HG03095 (cell line): ENCODE measurements around the gene YIF1A.
"Not testable (repeated sequence)": the region's sequence is repeated elsewhere in the genome, so short reads cannot be mapped to it uniquely, and the experiment has no call there.

Experiments
- ATAC-seq: cut with Tn5 transposase; IDR thresholded peaks from one replicate; pipeline ENCODE4 v1.9.1; 2021; ENCODE audit warnings: moderate library complexity; ENCODE audit not compliant: unreplicated experiment

The YIF1A gene

DNA sequence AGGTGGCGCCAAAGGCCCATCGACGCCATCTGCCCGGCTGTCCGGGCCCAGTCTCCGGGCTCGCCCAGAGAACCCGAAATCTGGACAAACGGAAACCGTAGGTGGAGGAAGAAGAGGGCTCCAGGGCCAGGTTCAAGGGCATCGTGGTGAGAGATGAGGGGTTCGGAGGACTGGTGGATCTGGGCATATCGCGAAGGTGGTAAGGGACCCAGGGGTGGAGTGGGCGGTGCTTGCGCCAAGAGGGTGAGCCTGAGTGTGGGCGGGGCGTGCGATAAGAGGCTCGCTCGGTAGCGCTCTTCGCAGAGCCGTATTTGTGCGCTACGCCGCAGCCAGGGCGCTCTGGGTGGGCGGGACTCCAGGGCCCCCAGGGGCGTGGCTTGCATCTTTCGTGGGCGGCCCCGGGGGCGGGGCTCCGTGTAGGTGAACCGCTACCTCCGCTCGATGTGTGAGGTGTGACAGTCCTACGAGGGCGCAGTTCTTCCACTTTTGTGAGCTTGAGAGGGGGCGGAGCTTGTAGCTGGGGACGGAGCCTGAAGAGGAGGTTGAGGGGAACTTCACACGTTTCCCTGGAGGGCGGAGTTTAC is 23.1 kb upstream of the YIF1A start:
- ATAC-seq, result peak; percentile 55

DNA sequence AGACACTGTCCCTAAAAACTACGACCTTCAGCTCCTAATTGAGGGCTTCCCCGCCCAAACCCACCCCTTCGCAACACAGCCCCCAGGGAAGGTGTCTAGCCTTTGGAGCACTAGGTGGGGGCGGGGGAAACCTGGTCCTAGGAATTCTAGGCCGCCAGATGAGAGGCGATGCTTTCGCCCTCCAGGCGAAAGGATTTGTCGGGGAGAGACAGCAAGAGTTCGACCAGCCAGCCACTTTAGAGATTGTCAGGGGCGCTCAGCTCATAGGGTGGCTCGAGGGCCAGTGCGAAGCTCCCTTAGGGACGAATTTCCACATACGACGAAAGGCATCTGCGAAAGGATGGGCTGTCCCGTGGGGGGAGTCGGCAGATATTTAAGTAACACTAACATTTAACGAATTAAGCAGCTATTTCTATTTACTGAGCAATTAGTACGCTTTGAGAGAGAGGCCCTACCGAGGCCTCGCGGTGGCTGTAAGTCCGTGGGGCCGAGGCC is 22.6 kb upstream of the YIF1A start:
- no peak for ATAC-seq

DNA sequence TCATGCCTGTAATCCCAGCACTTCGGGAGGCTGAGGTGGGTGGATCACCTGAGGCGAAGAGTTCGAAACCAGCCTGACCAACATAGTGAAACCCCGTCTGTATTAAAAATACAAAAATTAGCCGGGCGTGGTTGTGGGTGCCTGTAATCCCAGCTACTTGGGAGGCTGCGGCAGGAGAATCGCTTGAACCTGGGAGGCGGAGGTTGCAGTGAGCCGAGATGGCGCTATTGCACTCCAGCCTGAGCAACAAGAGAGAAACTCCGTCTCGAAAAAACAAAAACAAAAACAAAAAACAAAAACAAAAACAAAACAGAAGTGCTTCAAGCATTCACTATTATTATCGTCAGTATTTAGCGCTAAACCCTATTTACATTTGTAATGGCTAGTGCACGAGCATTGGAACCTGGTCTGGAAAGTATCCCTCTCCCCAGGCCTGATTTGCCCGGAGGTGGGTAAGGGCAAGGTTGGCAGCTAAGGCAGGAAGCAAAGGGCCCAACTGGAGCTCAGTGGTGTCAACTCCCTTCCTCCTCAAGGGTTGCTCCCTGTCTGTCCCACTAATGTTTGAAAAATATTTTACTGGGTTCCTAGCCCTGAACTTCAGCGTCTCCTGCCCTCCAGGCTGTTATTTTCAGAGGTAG is 22.0 kb upstream of the YIF1A start:
- not testable (repeated sequence) for ATAC-seq

DNA sequence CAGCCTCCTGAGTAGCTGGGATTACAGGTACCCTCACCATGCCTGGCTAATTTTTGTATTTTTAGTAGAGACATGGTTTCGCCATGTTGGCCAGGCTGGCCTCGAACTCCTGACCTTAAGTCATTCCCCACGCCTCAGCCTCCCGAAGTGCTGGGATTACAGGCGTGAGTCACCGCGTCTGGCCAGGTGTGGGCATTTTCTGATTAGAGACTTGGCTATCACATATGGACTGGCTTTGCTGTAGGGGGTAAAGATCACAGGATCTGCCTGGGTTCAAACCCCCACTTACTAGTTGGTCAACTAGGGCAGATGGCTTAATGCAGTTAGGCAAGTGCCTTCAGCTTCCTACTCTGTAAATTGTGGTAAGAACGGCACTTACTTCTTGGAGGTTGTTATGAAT is 21.4 kb upstream of the YIF1A start:
- no peak for ATAC-seq

GRCh38 chr11:66309475-66309874 is 20.5 kb upstream of the YIF1A start:
- no peak for ATAC-seq

DNA sequence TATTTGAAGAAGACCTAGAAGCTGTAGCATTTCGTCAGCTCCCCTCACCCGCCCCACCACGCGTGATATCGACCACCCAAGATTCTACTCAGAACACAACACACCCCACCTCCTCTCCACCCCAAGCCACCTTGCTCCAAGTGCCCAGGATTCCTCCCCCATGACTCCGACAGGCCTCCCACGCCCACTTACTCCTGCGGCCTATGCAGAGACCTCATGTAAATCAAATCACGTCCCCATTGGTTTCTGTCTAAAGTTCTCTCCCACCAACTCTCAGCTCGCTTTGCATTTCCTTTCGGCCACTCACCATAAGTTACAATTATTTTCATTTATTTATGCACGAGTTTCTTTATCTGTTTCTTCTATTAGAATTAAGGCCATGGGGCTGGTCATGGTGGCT is 13.7 kb upstream of the YIF1A start:
- no peak for ATAC-seq

- ATAC-seq, result no peak
Observed at GRCh38 chr11:66299186-66299585, 10.2 kb upstream of the YIF1A start.

- ATAC-seq, result no peak
Observed at GRCh38 chr11:66297610-66298009, 8.7 kb upstream of the YIF1A start.

- ATAC-seq, result no peak
Observed at GRCh38 chr11:66294626-66295620, 6.0 kb upstream of the YIF1A start.

DNA sequence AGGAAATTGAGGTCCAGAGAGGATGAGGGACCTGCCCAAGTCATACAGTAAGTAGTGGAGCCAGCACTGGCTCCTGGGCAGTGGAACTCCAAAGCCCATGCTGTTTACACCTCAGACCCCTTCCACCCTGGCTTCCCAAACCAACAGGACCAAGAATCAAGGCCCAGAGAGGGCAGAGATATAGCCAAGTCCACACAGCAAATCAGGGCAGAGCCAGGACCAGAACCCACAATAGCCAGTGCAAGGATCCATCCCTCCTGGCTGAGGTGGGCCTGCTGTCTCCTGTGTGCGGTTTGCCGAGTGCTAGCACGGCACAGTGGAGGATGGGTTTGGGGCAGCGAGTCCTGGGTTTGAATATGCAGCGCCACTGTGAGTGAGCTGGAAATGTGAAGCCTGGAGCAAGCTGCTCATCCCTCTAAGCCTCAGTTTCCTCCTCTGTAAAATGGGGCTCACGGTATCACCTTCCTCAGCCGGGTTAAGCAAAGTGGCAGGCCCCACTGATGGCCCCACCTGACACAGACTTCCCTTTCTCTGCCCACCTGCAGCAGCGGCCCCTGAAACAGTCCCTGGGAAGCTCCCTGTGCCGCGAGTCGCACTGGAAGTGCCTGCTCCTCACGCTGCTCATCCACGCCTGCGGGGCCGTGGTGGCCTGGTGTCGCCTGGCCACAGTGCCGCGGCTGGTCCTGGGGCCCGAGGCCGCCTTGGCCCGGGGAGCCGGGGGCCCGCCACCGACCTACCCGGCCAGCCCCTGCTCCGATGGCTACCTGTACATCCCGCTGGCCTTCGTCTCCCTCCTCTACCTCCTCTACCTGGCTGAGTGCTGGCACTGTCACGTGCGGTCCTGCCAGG is 5.1 kb upstream of the YIF1A start:
- no peak for ATAC-seq

DNA sequence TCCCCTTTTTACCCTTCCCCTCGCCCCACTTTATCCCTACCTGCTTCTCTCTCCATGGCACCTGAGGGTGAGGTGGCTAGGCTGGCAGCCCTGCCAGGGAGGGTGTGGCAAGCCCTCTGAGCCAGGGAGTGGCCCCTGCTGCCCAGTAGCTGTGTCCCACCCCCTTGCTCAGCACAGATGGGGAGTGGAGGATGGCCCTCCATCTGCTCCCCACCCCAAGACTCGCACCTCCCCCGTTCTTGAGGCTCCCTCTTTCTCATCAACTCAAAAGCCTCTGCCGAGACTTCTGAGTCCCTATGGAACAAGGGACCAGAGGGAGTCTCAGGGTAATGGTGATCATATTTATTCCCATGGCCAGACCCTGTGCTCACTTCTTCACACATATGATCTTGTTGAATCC is 4.4 kb upstream of the YIF1A start:
- no peak for ATAC-seq

- ATAC-seq, result no peak
Observed at GRCh38 chr11:66292543-66293332, 3.8 kb upstream of the YIF1A start.

DNA sequence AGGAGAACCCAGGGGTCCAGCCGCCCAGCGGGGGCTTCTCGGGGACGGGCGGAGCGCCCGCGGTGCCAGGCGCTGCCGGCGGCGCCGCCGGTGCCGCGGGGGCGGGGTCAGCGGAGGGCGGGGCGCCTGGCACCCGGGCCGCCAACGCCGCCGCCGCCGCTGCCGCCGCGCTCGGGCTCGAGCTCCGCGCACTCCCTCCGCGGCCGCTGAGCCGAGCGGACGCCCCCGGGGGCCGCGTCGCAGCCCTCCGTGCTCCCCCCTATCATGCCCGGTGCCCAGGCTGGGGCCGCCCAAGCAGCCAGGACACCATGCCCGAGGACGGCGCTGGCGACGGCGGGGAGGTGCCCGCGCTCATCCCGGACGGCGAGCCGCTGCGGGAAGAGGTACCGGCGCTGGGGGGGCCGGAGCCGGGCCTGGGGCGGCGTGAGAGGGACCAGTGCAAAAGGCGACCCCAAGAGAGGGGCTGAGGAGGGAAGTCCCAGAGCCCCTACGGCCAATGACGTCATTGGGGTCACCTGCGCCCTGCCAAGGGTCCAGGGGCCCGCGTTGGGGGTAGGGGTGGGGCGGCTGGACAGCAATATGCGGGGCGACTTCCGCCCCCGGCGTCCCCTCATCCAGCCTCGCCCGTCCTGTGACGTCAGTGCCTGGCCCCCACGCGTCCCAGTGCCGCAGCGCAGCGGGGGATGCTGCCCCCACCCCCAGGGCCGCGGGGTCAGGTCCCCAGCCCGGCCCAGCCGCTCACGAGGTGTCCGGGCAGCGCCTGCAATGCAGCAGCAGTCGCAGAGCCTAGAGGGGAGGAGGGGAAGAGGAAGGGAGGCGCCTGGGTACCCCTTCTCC is 3.0 kb upstream of the YIF1A start, which contains the start of gene TMEM151A:
TMEM151A (plus strand) TSS at position 189 of the 837 bp plus-strand sequence; CDS start at position 309, 120 bp downstream.
- ATAC-seq, result no peak

DNA sequence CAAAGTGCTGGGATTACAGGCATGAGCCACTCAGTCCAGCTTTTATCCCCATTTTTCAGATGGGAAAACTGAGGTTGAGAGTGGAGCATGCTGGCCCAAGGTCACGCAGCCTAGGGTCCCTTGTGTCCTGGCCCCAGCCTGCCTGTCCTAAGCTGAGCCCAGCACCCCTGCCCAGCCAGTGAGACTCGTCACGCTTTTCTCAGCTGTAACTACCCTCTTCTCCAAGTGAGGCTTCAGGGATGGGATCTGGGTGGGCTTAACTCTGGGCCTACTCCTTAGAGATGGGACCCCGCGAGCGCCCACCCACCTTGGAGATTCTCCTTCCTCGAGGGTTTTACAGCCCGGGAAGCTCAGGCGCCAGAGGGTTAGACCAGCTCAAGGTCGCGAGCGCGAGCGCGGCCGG is 2.4 kb upstream of the YIF1A start:
- no peak for ATAC-seq

DNA sequence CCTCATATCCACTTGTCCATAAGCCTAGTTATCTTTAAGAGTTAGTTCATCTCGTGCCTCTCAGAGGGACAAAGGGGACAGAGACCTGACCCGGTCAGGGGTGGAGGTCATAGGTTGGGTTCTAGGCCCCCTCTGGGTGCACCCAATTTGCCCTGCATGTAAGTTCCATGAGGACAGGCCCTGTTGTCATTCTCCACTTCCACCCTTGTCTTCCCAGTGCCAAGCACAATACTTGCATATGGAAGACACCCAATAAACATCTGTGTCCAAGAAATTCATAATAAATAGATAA is 1.3 kb upstream of the YIF1A start:
- no peak for ATAC-seq

DNA sequence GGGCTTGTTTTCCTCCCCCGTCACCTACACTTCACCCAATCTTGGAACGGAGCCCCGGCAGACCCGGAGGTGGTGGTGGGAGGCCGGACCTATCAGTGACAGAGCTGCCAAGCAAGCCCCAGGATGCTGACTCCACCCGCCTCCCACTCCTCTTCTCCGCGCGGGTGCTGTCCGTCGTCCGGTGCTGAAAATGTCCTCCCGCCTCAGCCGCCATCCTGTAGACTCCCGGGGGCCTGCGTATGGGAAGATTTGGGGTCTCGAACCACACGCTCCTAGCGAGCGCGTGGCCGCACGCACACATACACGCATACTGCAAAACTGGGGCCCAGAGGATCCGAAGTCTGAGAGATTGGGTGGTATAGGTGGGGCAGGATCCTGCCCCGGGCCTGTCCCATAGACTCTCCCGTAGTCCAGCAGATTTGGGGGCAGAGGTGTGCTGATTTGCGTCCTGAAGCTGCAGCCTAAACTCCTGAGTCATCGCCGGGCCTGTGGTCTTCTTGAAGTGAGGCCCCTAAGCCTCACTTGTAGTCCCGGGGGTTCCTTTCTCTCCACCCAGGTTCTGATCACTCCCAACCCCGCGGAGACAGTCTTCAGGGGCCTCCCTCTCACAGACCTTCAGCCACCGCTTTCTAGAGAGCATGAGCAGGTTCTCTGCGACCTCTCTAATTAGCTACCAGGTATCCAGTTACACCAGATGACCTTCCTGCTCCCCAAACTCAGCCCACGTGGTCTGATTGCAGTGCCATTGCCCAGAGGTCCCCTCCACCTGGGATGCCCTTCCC is 796 bp upstream of the YIF1A start:
- peak; percentile 26 for ATAC-seq

DNA sequence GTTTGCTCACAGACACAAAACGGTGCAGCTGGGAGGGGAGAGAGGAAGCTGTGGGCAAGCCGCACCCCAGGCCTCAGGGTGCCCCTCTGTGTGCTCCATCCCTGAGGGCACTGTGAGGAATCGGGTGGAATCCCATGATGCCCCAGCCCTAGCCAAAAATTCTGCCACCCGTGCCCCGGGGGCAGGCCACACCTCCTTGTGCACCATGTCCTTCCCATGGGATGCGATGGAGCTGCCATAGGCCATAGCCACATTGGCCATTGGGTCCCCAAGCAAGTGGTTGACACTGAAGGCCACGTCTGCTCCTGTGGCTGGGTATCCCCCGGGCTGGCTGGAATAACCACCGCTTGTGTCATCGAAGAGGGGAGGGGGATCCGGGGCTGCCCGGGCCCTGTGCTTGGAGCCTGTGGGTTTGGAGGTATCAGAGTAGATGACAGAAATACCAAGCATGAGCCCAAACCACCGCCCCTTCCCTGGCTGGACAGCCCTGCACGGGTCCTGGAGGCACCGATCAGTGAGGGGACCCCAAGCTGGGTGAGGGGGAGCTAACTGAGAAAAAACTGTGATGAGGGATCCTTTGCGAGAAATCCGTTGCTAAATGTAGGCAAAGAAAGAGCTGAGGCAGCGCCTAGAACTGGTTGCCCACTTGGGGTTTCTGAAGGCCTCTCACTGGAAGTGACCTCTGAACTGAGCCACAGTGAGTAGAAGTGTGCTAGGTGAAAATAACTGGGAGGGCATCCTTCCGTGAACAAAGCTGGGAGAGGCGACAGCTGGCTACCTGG is 863 bp downstream of the YIF1A start:
- ATAC-seq, result no peak
